ENCODE data around the gene CPXM1.

The CPXM1 gene

DNA sequence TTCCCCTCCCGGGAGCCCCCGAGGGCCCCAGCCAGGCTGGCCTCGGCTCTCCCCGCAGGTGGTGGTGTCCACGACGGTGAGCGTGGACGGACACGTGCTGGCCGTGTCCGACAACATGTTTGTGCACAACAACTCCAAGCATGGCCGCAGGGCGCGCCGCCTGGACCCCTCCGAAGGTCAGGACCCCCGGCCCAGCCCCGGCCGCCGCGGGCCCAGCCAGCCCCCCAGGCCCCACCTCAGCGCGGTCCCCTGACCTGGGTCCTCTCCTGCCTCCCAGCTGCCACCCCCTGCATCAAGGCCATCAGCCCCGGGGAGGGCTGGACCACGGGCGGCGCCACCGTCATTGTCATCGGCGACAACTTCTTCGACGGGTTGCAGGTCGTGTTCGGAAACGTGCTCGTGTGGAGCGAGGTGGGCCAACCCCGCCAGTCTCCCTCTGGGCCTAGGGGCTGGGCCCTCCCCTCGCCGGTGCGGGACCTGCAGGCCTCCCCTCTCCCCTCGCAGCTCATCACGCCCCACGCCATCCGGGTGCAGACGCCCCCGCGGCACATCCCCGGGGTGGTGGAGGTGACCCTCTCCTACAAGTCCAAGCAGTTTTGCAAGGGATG lies 51.0 kb downstream of the CPXM1 start:
- no peaks in the 10 kb centered on the region for H3K36me3 Mint-ChIP-seq (ENCODE audit: low read depth)
- H3K27ac Mint-ChIP-seq, result no peak overlapping the region
- no peak for DNase-seq (ENCODE audit: low spot score)
- peaks cover 16% of the 10 kb centered on the region for H3K4me1 Mint-ChIP-seq (ENCODE audit: low read depth)
- no peaks in the 10 kb centered on the region for H3K9me3 Mint-ChIP-seq
- no peak overlapping the region for H3K4me3 Mint-ChIP-seq
- H3K27me3 Mint-ChIP-seq (ENCODE audit: low read depth), result peaks cover 49% of the 10 kb centered on the region

GRCh38 chr20:2748551-2749342 lies 51.7 kb downstream of the CPXM1 start:
- DNase-seq (ENCODE audit: low spot score), result no peak
- Mint-ChIP-seq H3K4me3 (no peak overlapping the region), H3K27me3 (ENCODE audit: low read depth) (peaks cover 42% of the 10 kb centered on the region), H3K9me3 (no peaks in the 10 kb centered on the region), H3K36me3 (ENCODE audit: low read depth) (no peaks in the 10 kb centered on the region), H3K4me1 (ENCODE audit: low read depth) (peaks cover 15% of the 10 kb centered on the region), H3K27ac (no peak overlapping the region)

DNA sequence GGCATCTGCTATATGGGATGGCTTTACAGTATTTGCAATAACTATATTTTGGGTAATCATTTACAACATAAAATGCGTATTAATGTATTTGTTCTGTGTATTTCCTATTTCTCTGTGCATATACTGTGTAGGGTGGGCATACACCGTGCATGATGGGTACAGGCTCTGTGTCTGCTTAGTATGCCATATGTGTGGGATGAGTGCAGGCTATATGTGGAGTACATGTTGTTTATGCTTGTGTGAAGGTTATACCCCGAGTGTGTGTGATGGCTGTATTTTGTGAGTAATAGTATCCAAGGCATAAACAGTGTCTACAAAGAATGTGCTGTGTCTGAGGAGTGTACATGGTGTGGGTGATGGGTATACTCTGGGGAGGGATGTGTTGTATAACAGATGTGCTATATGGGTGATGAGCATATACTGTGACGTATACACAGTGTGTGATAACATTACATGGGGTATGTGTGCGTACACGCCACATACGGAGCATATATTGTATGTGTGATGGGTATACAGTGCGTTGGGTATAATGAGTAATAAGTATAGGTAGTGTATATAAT lies 52.7 kb downstream of the CPXM1 start:
- peaks cover 15% of the 10 kb centered on the region for H3K4me1 Mint-ChIP-seq (ENCODE audit: low read depth)
- H3K9me3 Mint-ChIP-seq, result no peaks in the 10 kb centered on the region
- no peak for DNase-seq (ENCODE audit: low spot score)
- H3K36me3 Mint-ChIP-seq (ENCODE audit: low read depth), result no peaks in the 10 kb centered on the region
- H3K27me3 Mint-ChIP-seq (ENCODE audit: low read depth), result peaks cover 38% of the 10 kb centered on the region
- H3K4me3 Mint-ChIP-seq, result no peak overlapping the region
- no peak overlapping the region for H3K27ac Mint-ChIP-seq

GRCh38 chr20:2746636-2747265 lies 53.7 kb downstream of the CPXM1 start:
- no peaks in the 10 kb centered on the region for H3K9me3 Mint-ChIP-seq
- H3K4me1 Mint-ChIP-seq (ENCODE audit: low read depth), result peaks cover 23% of the 10 kb centered on the region
- H3K27me3 Mint-ChIP-seq (ENCODE audit: low read depth), result peaks cover 35% of the 10 kb centered on the region
- no peak overlapping the region for H3K4me3 Mint-ChIP-seq
- H3K27ac Mint-ChIP-seq, result no peak overlapping the region
- no peaks in the 10 kb centered on the region for H3K36me3 Mint-ChIP-seq (ENCODE audit: low read depth)
- no peak for DNase-seq (ENCODE audit: low spot score)

GRCh38 chr20:2745936-2746635 lies 54.3 kb downstream of the CPXM1 start:
- no peak overlapping the region for H3K4me3 Mint-ChIP-seq
- peaks cover 31% of the 10 kb centered on the region for H3K27me3 Mint-ChIP-seq (ENCODE audit: low read depth)
- H3K9me3 Mint-ChIP-seq, result no peaks in the 10 kb centered on the region
- no peak for DNase-seq (ENCODE audit: low spot score)
- peaks cover 29% of the 10 kb centered on the region for H3K4me1 Mint-ChIP-seq (ENCODE audit: low read depth)
- no peaks in the 10 kb centered on the region for H3K36me3 Mint-ChIP-seq (ENCODE audit: low read depth)
- no peak overlapping the region for H3K27ac Mint-ChIP-seq

- no peaks in the 10 kb centered on the region for H3K9me3 Mint-ChIP-seq
- peaks cover 23% of the 10 kb centered on the region for H3K27me3 Mint-ChIP-seq (ENCODE audit: low read depth)
- no peak for DNase-seq (ENCODE audit: low spot score)
- no peak overlapping the region for H3K4me3 Mint-ChIP-seq
- H3K36me3 Mint-ChIP-seq (ENCODE audit: low read depth), result no peaks in the 10 kb centered on the region
- no peak overlapping the region for H3K27ac Mint-ChIP-seq
- H3K4me1 Mint-ChIP-seq (ENCODE audit: low read depth), result peaks cover 31% of the 10 kb centered on the region
Observed at GRCh38 chr20:2745060-2745910, 55.1 kb downstream of the CPXM1 start.

Data from T-helper 2 cell treated with Interferon-gamma antibody and Interleukin-4, amounts not matched to agents 5 μg/mL and 100 μg/mL, for 36 hours (primary cell).